Duodenal mucosa (tissue), 2 donors: Measurements from ENCODE around the gene RNF157.
A peak's percentile ranks its signal among the peaks of the same experiment; 100 is the strongest.

Experiments used
- H3K27ac ChIP-seq: one replicate; pipeline ENCODE4 v1.7.0; 2013; ENCODE audit warnings: low read depth, low read length
- H3K27me3 ChIP-seq, 2 donors: one replicate each; pipeline ENCODE4 v1.7.0; 2013; ENCODE audit warnings: low read length in 2 of 2, control low read depth in 1 of 2; ENCODE audit not compliant: insufficient read depth in 2 of 2, control insufficient read depth in 1 of 2
- H3K36me3 ChIP-seq, 2 donors: one replicate each; pipeline ENCODE4 v1.7.0; 2013; ENCODE audit warnings: low read length in 2 of 2, control low read depth in 1 of 2; ENCODE audit not compliant: insufficient read depth in 2 of 2, control insufficient read depth in 1 of 2
- H3K4me1 ChIP-seq, 2 donors: one replicate each; pipeline ENCODE4 v1.7.0; 2013; ENCODE audit warnings: low read length in 2 of 2, control low read depth in 1 of 2; ENCODE audit not compliant: insufficient read depth in 2 of 2, control insufficient read depth in 1 of 2
- H3K4me3 ChIP-seq, 2 donors: one replicate each; pipeline ENCODE4 v1.7.0; 2013; ENCODE audit warnings: low read length in 2 of 2, low read depth in 1 of 2
- H3K9ac ChIP-seq, 2 donors: one replicate each; pipeline ENCODE4 v1.7.0; 2013; ENCODE audit warnings: low read length in 2 of 2, low read depth in 1 of 2
- H3K9me3 ChIP-seq, 2 donors: one replicate each; pipeline ENCODE4 v1.7.0; 2013; ENCODE audit warnings: low read length in 2 of 2, control low read depth in 1 of 2; ENCODE audit not compliant: control insufficient read depth in 1 of 2

RNF157 gene

GRCh38 chr17:76240461-76241203, at the start of gene RNF157:
Gene RNF157 (minus strand): TSS chr17:76240493. CDS start chr17:76240240, 253 bp downstream.
- H3K9me3 ChIP-seq = no peaks in the 10 kb centered on the region
- H3K36me3 ChIP-seq = no peaks in the 10 kb centered on the region
- H3K4me3 ChIP-seq = peak within 1 kb of the TSS; percentile 72 to 82
- no peak within 1 kb of the TSS for H3K27ac ChIP-seq
- peak within 1 kb of the TSS; percentile 58 to 63 for H3K9ac ChIP-seq
- no peaks in the 10 kb centered on the region for H3K27me3 ChIP-seq
- peaks cover 7 to 22% of the 10 kb centered on the region in 2 donors for H3K4me1 ChIP-seq

- H3K27me3 ChIP-seq = no peaks in the 10 kb centered on the region
- H3K27ac ChIP-seq = no peak overlapping the region
- H3K9ac ChIP-seq = no peak overlapping the region
- no peaks in the 10 kb centered on the region for H3K36me3 ChIP-seq
- H3K4me1 ChIP-seq = peaks cover 3% of the 10 kb centered on the region in 2 donors
- H3K4me3 ChIP-seq = no peak overlapping the region
- H3K9me3 ChIP-seq = no peaks in the 10 kb centered on the region
Observed at GRCh38 chr17:76281573-76282371, 41.5 kb upstream of the RNF157 start.

- H3K27me3 ChIP-seq = no peaks in the 10 kb centered on the region
- H3K36me3 ChIP-seq = no peaks in the 10 kb centered on the region
- H3K27ac ChIP-seq = no peak overlapping the region
- H3K9me3 ChIP-seq = no peaks in the 10 kb centered on the region
- no peak overlapping the region for H3K4me3 ChIP-seq
- no peak overlapping the region for H3K9ac ChIP-seq
- H3K4me1 ChIP-seq = peaks cover 3% of the 10 kb centered on the region in 2 donors
Observed at GRCh38 chr17:76280650-76281049, 40.4 kb upstream of the RNF157 start.

GRCh38 chr17:76279742-76280287, 39.5 kb upstream of the RNF157 start:
- no peak overlapping the region for H3K9ac ChIP-seq
- H3K27me3 ChIP-seq = no peaks in the 10 kb centered on the region
- no peaks in the 10 kb centered on the region for H3K36me3 ChIP-seq
- H3K4me1 ChIP-seq = peaks cover 3% of the 10 kb centered on the region in 2 donors
- H3K9me3 ChIP-seq = no peaks in the 10 kb centered on the region
- no peak overlapping the region for H3K4me3 ChIP-seq
- H3K27ac ChIP-seq = no peak overlapping the region

GRCh38 chr17:76278952-76279741, 38.9 kb upstream of the RNF157 start:
- Histone ChIP-seq H3K27me3 (no peaks in the 10 kb centered on the region), H3K9me3 (no peaks in the 10 kb centered on the region), H3K36me3 (no peaks in the 10 kb centered on the region), H3K4me1 (peaks cover 3% of the 10 kb centered on the region in 2 donors), H3K9ac (peak overlapping the region in 1 of 2 donors; percentile 22), H3K27ac (no peak overlapping the region), H3K4me3 (no peak overlapping the region)

- Histone ChIP-seq H3K4me3 (no peak overlapping the region), H3K9ac (no peak overlapping the region), H3K9me3 (no peaks in the 10 kb centered on the region), H3K4me1 (peaks cover 3% of the 10 kb centered on the region in 2 donors), H3K27ac (no peak overlapping the region), H3K27me3 (no peaks in the 10 kb centered on the region), H3K36me3 (no peaks in the 10 kb centered on the region)
Observed at GRCh38 chr17:76278268-76278908, 38.1 kb upstream of the RNF157 start.

GRCh38 chr17:76277300-76278267, 37.3 kb upstream of the RNF157 start:
- Histone ChIP-seq H3K9me3 (no peaks in the 10 kb centered on the region), H3K4me1 (peaks cover 6 to 9% of the 10 kb centered on the region in 2 donors), H3K27me3 (no peaks in the 10 kb centered on the region), H3K27ac (no peak overlapping the region), H3K36me3 (no peaks in the 10 kb centered on the region), H3K4me3 (no peak overlapping the region), H3K9ac (no peak overlapping the region)

GRCh38 chr17:76276461-76277299, 36.4 kb upstream of the RNF157 start:
- Histone ChIP-seq H3K27me3 (no peaks in the 10 kb centered on the region), H3K27ac (no peak overlapping the region), H3K9me3 (no peaks in the 10 kb centered on the region), H3K9ac (no peak overlapping the region), H3K4me3 (no peak overlapping the region), H3K4me1 (peaks cover 15 to 16% of the 10 kb centered on the region in 2 donors), H3K36me3 (no peaks in the 10 kb centered on the region)
